Breast epithelium (tissue), 3 donors: Measurements from ENCODE around the gene KRTAP4-5.

Source experiments
- CTCF ChIP-seq, 3 donors: fragments of 450-650 bp; IDR thresholded peaks; one replicate each; pipeline ENCODE4 v1.5.1; 2016 to 2017; ENCODE audit warnings: antibody characterized with exemption in 3 of 3, mild to moderate bottlenecking in 3 of 3, moderate library complexity in 3 of 3
- POLR2A ChIP-seq: fragments of 450-650 bp; IDR thresholded peaks from one replicate; pipeline ENCODE4 v1.6.1; 2016; ENCODE audit warnings: antibody characterized with exemption, mild to moderate bottlenecking, moderate library complexity
- POLR2AphosphoS5 ChIP-seq, 3 donors: sonication (generic); formaldehyde crosslinking; IDR thresholded peaks; one replicate each; pipeline ENCODE4 v1.6.1; 2017; ENCODE audit warnings: antibody characterized with exemption in 3 of 3

GRCh38 chr17:41121742-41122141 is 27.9 kb downstream of the KRTAP4-5 start:
- no peak for TF ChIP-seq CTCF (IDR thresholded peaks at IDR 0.05)
- TF ChIP-seq POLR2A = no peak
- no peak for TF ChIP-seq POLR2AphosphoS5 (IDR thresholded peaks at IDR 0.05)
